Motor neuron (in vitro differentiated cells): ENCODE data around the gene DGAT2. TPM values are rescaled to one million over a fixed set of nuclear protein-coding genes. Genes with fewer than 3 reads are reported as not detected.

ENCODE experiments used
- ATAC-seq, 8 experiments: fragments of 200-7000 bp; cut with Tn5 transposase; replicated peaks in 6 of 8; 2 replicates each; pipeline ENCODE4 v1.8.0; 2021; ENCODE audit warnings: mild to moderate bottlenecking in 8 of 8, moderate library complexity in 8 of 8
- H3K27ac ChIP-seq, 2 donors: fragments of 250-450 bp; sonication (Bioruptor Pico); 2 replicates each; pipeline ENCODE4 v1.9.0; 2021; ENCODE audit warnings: antibody characterized with exemption in 2 of 2, mild to moderate bottlenecking in 2 of 2, moderate library complexity in 1 of 2
- H3K4me1 ChIP-seq, 2 donors: fragments of 250-450 bp; sonication (Bioruptor Pico); replicated peaks in 1 of 2; 2 replicates each; pipeline ENCODE4 v1.6.1; 2021; ENCODE audit warnings: antibody characterized with exemption in 2 of 2, mild to moderate bottlenecking in 2 of 2, moderate library complexity in 1 of 2
- H3K4me3 ChIP-seq, 5 donors: fragments of 250-450 bp; sonication (Bioruptor Pico); 2 replicates each; pipeline ENCODE4 v1.9.0; 2021; ENCODE audit warnings: antibody characterized with exemption in 5 of 5, mild to moderate bottlenecking in 5 of 5, moderate library complexity in 4 of 5
- WGBS, 10 experiments: fragments of 450-650 bp; shearing (Covaris generic); methylation state at CpG; one replicate each; pipeline ENCODE4 v1.0.0; 2022; 5-methylcytosine and 5-hydroxymethylcytosine counted together
- in situ Hi-C, 9 experiments: fragments of 400-800 bp; cut with MboI; loops; one replicate each; pipeline ENCODE4 v1.15.0; 2021; ENCODE audit warnings: low sequenced_read_pairs in 9 of 9, low pct_unique_long_range_greater_than_20kb in 2 of 9; ENCODE audit not compliant: unreplicated experiment in 9 of 9
- total RNA-seq, 8 experiments: library from RNA; unstranded; fragments of 300-600 nt; gene quantifications; 2 replicates each; pipeline versions ENCODE4 v1.2.3 to v1.2.4, GENCODE V29; 2022

Gene DGAT2
- total RNA-seq, 8 experiments from 2014 or later, result 1.0 to 4.7 (median 3.1) TPM

- no peak overlapping the region for H3K27ac ChIP-seq
- peak in 6 of 8 experiments; percentile 41 to 59 (median 53) for ATAC-seq
- in situ Hi-C loops, result no loop called here
- H3K4me1 ChIP-seq, result peaks cover 0 to 5% of the 10 kb centered on the region in 2 donors
- 0 to 100% (median 93%) methylated on average over 1 to 2 of the region's 3 CpGs; no CpG with 5 or more reads in 4 of the 10 experiments for WGBS, 10 experiments
- H3K4me3 ChIP-seq, result no peak overlapping the region
These were observed 7.7 kb upstream of the DGAT2 start for GRCh38 chr11:75760710-75761493.

- no peak overlapping the region for H3K4me3 ChIP-seq
- ATAC-seq, result no peak
- H3K4me1 ChIP-seq, result peaks cover 0 to 5% of the 10 kb centered on the region in 2 donors
- in situ Hi-C loops, result no loop called here
- WGBS, 10 experiments, result 100% methylated on average over 1 to 6 of the region's 8 CpGs; no CpG with 5 or more reads in 8 of the 10 experiments
- H3K27ac ChIP-seq, result no peak overlapping the region
These were observed 6.4 kb upstream of the DGAT2 start for GRCh38 chr11:75762158-75762557.

GRCh38 chr11:75762885-75763284 is 5.7 kb upstream of the DGAT2 start:
- in situ Hi-C loops, result no loop called here
- WGBS, 10 experiments, result 43 to 80% (median 50%) methylated on average over 1 of the region's 2 CpGs; no CpG with 5 or more reads in 7 of the 10 experiments
- Histone ChIP-seq H3K4me1 (peaks cover under 1 to 5% of the 10 kb centered on the region in 2 donors), H3K27ac (no peak overlapping the region), H3K4me3 (no peak overlapping the region)
- peak in 4 of 8 experiments; percentile 16 to 59 (median 42) for ATAC-seq

- Histone ChIP-seq H3K4me1 (peaks cover 3 to 10% of the 10 kb centered on the region in 2 donors), H3K4me3 (no peak overlapping the region), H3K27ac (no peak overlapping the region)
- WGBS, 10 experiments, result 0 to 60% (median 50%) methylated on average over 1 to 2 of the region's 3 CpGs; no CpG with 5 or more reads in 5 of the 10 experiments
- ATAC-seq, result no peak
- in situ Hi-C loops, result no loop called here
These were observed 4.7 kb upstream of the DGAT2 start for GRCh38 chr11:75763846-75764245.

- Histone ChIP-seq H3K4me1 (peaks cover 13 to 15% of the 10 kb centered on the region in 2 donors), H3K27ac (no peak overlapping the region), H3K4me3 (no peak overlapping the region)
- WGBS, 10 experiments, result 71 to 100% (median 100%) methylated on average over 1 to 3 of the region's 3 CpGs; no CpG with 5 or more reads in 3 of the 10 experiments
- no peak for ATAC-seq
- in situ Hi-C loops, result no loop called here
These were observed 3.5 kb upstream of the DGAT2 start for GRCh38 chr11:75765116-75765515.

GRCh38 chr11:75766443-75767227 is 1.9 kb upstream of the DGAT2 start:
- ATAC-seq, result no peak
- no peak overlapping the region for H3K4me3 ChIP-seq
- H3K27ac ChIP-seq, result no peak overlapping the region
- peaks cover 14 to 15% of the 10 kb centered on the region in 2 donors for H3K4me1 ChIP-seq
- WGBS, 10 experiments, result 37 to 100% (median 83%) methylated on average over 1 to 4 of the region's 4 CpGs; no CpG with 5 or more reads in 2 of the 10 experiments
- in situ Hi-C loops, result no loop called here

- peaks cover 14 to 15% of the 10 kb centered on the region in 2 donors for H3K4me1 ChIP-seq
- ATAC-seq, result no peak
- in situ Hi-C loops, result no loop called here
- no peak overlapping the region for H3K27ac ChIP-seq
- H3K4me3 ChIP-seq, result no peak overlapping the region
- WGBS, 10 experiments, result 89 to 100% (median 97%) methylated on average over 1 to 5 of the region's 6 CpGs; no CpG with 5 or more reads in 3 of the 10 experiments
These were observed 1.4 kb upstream of the DGAT2 start for GRCh38 chr11:75767228-75767572.

- WGBS, 10 experiments, result 29 to 100% (median 60%) methylated on average over 1 of the region's 1 CpG; no CpG with 5 or more reads in 5 of the 10 experiments
- Histone ChIP-seq H3K27ac (no peak overlapping the region), H3K4me3 (peak overlapping the region in 2 of 5 donors; percentile 53 to 59), H3K4me1 (peaks cover 13 to 14% of the 10 kb centered on the region in 2 donors)
- in situ Hi-C loops, result no loop called here
- ATAC-seq, result no peak
These were observed 826 bp upstream of the DGAT2 start for GRCh38 chr11:75767793-75768111.

GRCh38 chr11:75768909-75769771 is 562 bp downstream of the DGAT2 start:
- Histone ChIP-seq H3K27ac (no peak overlapping the region), H3K4me1 (peaks cover 9 to 14% of the 10 kb centered on the region in 2 donors), H3K4me3 (peak overlapping the region; percentile 50 to 59 (median 53))
- WGBS, 10 experiments, result 25% methylated on average over 2 of the region's 46 CpGs; no CpG with 5 or more reads in 9 of the 10 experiments
- in situ Hi-C loops, result no loop called here
- ATAC-seq, result peak in 5 of 8 experiments; percentile 34 to 49 (median 42)

GRCh38 chr11:75770102-75770501 is 1.5 kb downstream of the DGAT2 start:
- Histone ChIP-seq H3K27ac (no peak overlapping the region), H3K4me1 (peaks cover 9 to 14% of the 10 kb centered on the region in 2 donors), H3K4me3 (no peak overlapping the region)
- 17 to 100% (median 79%) methylated on average over 1 to 5 of the region's 5 CpGs; no CpG with 5 or more reads in 2 of the 10 experiments for WGBS, 10 experiments
- no peak for ATAC-seq
- in situ Hi-C loops, result no loop called here

GRCh38 chr11:75771646-75772410 is 3.2 kb downstream of the DGAT2 start:
- peak in 2 of 8 experiments; percentile 6 to 50 for ATAC-seq
- in situ Hi-C loops, result no loop called here
- peaks cover 9 to 14% of the 10 kb centered on the region in 2 donors for H3K4me1 ChIP-seq
- no peak overlapping the region for H3K27ac ChIP-seq
- H3K4me3 ChIP-seq, result no peak overlapping the region
- WGBS, 10 experiments, result 0 to 100% (median 64%) methylated on average over 1 to 5 of the region's 6 CpGs; no CpG with 5 or more reads in 2 of the 10 experiments
